ENCODE results near the gene LRCOL1.

LRCOL1 gene

DNA sequence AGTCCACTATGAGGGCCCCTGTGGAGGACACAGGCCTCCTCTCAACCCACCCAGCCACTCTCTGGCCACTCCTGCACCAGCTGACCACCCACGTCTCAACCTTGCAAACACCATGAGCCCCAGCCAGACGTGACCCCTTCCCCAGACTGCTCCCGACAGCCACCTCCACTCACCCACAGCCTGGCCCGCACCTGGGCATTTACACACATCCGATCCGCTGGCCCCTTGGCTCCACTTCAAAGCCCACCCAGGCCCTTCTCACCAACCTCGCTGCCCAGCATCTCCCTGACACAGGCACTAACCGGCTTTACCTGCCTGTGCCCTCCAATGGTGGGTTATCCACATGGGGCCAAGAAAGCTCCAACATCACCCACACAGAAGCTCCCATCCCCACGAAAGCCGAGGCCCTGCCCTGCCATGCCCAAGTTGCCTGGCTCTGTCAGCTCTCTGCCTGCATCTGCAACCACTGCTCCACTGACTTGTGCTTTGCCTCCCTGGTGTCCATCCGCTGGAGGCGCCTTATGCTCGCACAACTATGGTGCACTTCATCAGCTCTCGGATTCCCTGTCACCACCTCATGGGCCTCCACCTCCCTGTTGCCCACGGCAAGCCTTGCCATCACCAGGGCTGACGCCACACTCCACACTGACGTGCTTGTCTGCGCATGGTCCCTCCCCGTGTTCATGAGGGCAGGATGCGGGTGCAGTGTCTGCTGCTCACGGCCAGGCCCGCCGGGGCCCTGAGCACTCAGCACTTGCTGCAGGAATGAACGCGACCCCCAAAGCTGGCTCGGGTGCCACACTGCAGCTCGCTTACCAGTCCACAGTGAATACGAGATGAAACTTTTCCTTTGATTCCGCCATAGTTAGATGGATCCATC, 24.9 kb upstream of the LRCOL1 start:
- no peak for DNase-seq

DNA sequence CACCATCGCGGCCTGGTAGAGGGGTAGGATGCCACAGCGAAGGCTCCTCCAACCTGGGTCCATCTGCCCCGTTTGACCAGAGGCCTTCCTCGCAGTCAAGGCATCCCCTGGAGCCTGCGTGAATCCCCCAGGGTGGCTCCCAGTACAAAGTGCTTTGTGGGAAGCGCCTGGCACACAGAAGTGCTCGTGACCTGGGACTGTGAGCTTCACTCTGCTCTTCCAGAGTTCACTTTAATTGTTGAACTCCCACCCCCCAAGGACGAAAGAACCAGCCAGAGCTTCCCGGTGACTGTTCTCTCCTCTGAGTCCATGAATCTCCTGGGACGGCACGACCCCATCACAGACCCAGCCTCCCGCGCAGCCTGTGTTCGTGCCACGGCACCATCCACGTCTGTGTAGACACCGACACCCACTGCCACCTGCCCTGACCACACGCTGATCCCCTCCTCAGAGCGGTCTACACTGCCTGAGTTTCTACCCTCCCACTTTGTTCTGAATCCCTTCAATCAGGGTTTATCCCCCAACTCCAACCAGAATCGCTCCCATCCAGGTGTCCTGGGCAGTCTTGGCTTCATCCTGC, 24.1 kb upstream of the LRCOL1 start:
- no peak for DNase-seq

DNA sequence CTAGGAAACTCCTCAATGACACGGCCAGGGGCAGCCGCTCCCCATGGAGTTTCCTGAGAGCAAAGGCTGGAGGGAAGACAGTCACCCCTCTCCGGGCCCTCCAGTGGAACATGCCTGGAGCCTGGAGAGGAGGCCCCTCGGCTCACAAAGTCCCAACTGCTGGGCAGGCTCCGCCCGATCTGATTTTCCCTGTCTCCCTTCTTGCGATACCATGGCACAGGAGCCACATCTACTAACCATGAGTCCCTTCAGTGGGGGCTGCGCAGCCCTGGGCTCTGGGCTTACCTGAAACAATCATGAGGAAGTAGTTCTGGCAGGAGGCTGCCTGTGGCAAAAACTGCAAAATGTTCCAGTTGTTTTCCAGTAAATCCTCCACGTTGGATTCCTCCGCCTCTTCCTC, 23.5 kb upstream of the LRCOL1 start:
- no peak for DNase-seq

DNA sequence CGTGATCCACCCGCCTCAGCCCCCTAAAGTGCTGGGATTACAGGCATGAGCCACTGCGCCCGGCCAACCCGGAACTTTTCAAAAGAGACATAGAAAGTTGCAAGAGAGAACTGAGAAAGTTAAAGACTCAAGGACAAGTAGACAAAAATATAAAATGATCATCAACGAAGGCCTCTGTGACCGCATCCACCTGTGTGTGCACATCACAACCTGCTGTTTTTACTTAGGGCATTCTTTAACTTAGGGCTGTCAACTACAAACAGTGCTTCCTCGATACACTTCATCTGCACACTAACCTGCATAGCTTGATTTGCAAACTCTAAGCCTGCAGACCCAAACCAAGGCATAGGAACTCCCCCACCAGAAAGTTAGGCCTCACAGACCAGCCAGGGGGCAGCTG, 23.0 kb upstream of the LRCOL1 start:
- no peak for DNase-seq

DNA sequence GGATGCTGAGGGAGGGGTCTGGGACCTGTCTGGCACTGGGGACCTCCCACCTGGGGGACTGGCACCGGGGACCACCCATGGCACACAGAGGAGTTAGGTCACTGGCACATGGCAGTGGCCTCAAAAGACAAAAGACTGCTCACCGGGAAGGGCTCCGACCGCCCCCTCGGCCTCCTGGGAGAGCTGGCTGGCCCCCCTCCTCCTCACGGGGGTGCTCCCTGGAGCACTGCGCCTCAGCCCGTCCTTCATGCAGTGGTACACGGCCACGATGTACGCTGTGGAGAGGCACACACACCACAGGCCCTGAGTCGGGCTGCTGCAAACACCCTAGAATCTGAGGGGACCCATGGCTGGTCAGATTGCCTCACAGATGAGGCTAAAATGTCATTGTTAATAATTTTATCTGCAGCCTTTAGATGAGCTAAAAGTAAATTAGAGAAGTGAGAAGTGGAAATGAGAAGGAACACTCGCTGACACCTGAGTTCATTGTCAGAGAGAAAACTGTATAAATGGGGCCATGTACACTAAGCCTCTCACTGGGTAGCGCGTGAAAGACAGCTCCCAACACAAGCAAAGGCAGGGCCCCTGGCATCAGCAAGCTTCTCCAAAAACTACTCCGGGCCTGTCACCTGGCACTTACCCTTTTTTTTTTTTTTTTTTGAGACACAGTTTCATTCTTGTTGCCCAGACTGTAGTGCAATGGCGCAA, 22.3 kb upstream of the LRCOL1 start:
- DNase-seq = no peak

DNA sequence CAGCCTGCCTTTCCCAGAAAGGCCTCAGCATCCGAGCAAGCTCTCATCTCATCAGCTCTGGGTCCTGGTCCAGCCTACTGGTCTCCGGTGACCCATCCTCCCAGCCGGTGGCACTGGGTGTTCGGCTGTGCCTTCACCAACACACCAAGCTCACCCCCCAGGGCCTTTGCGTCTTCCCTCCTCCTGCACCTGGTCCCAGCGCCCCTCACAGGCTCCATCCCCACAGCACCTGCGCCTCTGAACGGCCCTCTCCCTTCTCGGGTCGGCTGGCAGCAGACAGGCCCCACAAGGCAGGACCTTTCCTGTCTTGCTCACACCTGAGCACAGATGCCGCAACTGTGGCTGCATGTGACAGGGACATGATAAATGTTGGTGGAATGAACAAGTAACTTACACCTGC, 21.3 kb upstream of the LRCOL1 start:
- DNase-seq = no peak

DNA sequence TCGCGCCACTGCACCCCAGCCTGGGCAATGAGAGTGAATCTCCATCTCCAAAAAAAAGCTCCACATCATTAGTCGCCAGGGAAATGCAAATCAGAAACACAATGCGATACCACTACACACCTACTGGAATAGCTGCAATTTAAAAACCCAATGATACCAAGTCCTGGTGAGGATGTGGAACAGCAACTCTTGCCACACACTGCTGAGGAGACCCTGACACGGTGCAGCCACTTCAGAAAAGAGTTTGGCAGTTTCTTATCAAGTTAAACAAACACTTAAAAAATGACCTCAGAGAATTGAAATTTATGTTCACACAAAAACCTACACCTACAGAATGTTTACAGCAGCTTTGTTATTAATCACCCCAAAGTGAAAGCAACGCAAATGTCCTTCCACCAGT, 20.3 kb upstream of the LRCOL1 start:
- no peak for DNase-seq

DNA sequence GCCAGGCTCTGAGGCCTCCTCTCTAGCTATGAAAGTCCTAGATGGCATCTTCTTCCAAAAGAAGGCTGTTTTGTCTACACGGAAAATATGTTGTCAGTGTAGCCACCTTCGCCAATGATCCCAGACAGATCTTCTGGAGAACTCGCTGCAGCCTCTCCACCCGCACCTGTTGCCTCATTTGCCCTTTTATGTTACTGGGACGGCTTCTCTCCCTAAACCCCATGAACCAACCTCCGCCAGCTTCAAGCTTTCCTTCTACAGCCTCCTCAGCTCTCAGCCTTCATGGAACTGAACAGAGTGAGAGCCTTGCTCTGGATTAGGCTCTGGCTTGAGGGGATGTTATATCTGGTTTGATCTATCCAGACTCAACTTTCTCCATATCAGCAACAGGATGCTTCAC, 18.9 kb upstream of the LRCOL1 start:
- DNase-seq = no peak

DNA sequence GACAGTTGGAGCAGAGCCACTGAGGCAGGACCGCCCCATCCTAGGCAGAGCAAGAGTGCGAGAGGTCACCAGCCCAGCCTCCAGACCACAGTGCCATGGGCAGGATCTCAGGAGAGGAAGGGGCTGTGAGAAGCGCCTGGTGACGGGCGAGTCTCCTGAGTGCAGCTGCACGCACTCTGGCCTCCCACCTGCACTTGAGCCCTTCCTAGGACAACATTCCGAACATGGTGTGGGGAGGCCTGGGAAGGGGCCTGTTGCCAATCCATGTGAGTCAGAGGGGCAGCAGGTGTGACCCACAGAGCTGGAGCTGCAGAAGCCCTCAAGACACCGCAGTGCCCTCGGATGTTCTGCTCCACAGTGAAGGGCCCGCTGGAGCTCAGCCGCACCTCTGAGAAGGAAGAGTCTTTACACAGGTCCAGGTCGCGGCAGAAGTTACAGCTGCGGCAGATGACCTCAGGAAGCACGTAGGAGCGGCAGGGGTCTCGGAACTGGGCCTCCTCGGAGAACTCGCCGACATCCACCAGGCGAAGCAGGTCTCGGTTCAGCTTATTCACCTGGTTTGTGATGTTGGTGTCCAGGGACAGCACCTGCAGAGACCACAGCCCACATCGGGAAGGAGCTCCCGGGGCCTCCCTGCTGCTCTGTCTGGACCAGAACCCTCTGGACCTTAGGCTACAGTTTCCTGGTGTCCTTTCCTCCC, 15.5 kb upstream of the LRCOL1 start:
- no peak for DNase-seq

DNA sequence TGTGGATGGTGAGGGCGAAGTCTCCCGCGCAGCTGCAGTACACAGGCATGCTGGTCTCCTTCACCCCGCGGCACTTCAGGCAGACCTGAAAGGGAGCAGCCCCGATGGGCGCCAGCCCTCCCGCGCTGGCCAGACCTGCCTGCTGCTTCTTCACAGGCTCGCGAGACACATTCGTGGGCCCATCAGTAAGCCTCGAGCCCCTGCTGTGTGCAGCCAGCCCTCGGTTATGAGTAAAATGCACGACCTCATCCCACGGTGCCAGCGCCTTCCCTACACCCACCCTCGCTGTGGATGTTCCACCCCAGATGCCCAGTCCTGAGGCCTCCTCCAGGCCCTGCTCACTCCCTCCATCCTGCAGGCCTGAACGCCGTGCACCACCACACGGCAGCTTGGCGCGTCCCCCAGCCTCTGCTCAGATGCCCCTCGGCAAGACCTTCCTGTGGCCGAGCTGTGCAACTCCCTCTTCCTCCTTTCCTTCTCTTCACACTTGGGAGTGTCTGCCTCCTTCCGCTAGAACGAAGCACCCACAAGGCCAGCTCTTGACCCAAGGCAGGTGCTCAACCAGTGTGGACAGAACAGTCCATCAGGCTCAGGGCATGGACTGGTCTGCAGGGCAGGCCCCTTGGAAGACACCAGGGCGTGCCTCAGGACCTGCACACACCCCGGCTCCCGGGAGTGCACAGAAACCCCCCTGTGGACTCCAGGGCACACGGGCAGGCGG, 14.7 kb upstream of the LRCOL1 start:
- no peak for DNase-seq

DNA sequence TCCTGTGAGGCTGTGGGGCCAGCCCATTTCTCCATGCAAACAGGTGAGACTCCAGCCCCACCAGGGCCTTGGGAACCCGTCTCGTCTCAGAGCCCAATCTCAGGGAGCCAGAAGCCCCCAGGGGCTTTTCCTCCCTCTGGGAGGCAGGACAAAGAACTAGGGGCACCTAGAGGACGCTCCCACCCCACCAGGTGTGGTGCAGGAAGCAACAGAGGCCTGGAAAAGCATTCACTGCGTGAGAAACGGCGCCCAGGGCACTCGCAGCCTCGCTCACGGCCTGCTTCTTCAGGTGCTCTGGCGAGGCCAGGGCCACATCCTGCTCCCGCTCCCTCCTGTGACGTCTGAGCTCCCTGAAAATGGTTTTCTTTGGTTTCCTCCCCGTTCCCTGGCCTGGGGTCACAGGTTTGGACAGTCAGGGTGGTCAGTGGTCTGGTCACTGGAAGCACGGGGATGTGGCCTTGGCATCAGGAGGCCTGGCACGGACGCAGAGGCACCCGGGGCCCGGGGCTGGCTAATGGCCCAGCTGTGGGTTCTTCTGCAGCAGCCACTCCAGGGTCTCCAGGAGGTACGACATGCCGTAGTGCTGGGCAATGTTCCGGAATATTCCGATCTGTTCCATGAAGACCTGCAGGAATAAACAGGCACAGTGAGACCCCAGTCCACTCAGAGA, 13.9 kb upstream of the LRCOL1 start:
- DNase-seq = no peak

DNA sequence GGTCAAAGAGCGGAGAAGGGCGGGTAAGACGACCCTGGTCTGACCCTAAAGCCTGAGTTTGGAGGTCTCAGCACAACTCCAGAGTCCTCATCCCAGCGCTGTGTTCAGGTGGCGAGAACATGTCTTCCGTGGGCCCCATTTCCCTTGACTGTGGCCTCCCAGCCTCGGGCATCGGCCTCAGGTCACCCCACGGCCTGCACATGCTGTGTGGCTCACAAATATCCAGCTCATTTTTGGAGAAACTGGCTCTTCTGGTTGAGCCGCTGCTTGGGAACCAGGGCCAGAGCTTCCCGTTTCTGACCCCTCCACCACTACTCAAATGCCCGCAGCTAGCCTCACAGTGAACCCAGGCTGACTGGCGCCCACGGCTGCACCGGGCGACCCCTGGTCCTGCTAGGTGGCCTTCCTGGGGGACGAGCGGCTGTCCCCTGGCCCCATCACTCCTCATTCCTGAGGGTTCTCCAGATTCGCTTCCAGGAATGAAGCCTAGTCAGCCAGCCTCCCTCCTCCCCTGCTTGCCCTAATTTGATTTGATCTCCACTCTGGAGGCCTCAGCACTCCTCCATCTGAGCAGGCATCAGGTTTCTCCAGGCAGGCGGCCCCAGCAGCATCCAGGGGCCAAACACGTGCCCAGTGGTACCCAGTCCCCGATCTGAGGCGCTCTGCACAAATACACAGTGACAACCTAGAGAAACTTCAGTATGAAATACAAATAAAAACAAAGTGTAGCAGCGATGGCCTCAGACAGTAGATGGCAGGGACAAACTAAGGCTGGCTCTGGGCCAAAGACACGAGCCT, 12.9 kb upstream of the LRCOL1 start:
- DNase-seq = no peak

DNA sequence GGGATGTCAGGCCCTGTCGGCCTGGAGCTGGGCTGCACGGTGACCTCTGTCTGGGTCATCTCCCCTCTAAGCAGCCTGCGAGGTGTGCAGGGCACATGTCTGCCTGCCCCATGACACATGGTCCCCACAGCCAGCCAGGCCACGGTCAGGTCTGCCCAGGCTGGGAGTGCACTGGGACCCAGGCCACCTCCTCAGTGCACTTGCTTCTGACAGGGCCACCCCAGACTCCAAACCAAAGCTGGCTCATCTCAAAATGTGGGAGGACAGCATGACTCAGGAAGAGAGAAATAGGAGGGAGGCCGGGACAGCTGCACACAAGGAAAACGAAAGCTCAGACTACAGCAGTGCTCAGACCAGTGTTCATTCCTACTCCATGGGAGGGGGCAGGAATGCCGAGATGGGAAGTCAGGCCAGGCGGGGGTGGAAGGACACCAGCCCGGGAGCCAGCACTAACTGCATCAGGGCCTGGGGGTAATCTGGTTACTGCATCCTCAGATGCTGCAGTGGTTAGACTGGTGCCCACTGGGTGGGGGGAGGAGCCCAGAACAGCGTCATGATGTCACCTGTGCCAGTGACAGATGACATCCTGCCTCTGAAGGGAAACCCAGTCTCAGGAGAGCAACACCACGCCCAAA, 12.2 kb upstream of the LRCOL1 start:
- DNase-seq = no peak

DNA sequence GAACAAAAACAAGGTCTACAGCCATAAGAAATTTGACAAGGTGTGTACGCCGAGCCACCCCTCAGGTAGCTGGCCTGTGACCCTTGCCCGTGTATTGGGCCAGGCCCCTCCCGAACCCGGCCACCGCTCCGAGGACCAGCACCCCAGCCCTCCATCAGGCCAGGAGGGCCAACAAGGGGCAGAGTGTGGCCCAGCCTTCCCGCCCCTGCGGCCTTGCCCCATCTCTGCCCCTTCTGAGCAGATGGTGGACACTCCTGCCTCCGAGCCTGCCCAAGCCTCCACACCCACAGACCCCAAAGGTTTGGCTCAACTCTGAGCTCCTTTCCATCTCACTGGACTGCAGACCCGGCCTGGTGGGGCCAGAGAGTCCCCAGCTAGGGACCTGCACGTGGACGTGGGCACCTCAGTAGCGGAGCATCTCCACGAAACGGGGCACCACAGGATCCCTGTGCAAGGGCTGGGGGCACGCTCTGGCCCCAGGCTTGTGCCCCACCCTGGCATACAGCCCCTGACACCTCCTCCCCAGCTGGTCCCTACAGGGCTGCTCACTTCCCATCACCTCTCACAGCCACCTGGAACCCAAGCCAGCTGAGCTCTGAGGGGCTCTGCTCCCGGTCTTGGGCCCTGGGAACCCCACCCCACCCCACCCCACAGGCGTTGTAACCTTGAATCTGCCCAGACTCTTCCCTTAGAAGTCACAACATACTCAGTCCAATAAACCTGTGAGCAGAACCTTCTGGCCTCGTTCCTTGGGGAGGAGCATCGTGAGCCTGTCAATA, 11.5 kb upstream of the LRCOL1 start:
- DNase-seq = no peak

DNA sequence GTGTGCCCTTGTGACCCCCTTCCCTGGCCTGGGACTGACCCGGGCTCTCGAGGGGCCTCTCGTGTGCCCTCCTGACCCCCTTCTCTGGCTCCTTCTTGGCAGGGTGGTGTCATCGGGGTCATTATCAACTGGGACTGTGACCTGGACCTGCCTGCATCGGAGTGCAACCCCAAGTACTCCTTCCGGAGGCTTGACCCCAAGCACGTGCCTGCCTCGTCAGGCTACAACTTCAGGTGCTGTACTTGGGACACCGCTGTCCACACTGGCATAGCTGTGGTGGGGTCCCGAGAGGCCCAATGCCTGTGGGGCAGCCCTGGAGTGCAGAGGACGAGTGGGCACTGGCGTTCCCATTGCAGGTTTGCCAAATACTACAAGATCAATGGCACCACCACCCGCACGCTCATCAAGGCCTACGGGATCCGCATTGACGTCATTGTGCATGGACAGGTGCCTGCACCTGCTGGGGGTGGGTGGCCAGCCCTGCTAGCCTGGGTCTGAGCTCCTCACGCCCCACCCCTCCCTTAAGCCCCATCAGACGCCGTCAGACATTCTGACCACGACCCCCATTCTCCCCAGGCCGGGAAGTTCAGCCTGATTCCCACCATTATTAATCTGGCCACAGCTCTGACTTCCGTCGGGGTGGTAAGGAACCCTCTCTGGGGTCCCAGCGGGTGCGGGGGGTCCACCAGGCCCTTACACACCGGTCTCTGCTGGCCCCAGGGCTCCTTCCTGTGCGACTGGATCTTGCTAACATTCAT, 10.7 kb upstream of the LRCOL1 start:
- no peak for DNase-seq

DNA sequence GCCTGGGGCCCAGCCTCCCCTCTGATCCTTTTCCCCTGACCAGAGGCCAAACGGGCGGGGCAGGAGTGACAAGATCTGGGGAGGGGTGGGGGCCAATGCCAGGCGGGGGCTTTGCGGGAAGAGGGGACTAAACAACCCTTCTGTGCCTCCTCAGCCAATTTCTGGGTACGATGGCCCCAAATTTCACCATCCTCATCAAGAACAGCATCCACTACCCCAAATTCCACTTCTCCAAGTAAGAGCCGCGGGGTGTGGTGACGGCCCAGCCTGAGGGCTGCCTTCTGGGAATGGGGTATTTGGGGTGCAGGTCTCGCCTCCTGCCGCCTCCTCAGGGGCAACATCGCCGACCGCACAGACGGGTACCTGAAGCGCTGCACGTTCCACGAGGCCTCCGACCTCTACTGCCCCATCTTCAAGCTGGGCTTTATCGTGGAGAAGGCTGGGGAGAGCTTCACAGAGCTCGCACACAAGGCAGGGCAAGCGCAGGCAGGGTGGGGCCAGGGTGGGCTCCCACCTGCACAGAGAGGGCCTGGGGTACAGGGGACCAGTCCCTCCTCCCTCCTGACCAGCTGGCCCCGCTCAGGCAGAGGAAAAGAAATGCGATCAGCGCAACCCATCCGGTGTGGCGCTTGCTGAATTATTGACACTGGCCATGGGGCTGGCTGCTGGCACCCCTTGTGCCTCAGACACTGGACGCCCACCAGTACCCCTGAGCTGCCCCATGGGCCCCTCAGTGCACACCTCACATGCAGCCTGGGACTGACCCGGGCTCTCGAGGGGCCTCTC, 9.9 kb upstream of the LRCOL1 start:
- DNase-seq = no peak

DNA sequence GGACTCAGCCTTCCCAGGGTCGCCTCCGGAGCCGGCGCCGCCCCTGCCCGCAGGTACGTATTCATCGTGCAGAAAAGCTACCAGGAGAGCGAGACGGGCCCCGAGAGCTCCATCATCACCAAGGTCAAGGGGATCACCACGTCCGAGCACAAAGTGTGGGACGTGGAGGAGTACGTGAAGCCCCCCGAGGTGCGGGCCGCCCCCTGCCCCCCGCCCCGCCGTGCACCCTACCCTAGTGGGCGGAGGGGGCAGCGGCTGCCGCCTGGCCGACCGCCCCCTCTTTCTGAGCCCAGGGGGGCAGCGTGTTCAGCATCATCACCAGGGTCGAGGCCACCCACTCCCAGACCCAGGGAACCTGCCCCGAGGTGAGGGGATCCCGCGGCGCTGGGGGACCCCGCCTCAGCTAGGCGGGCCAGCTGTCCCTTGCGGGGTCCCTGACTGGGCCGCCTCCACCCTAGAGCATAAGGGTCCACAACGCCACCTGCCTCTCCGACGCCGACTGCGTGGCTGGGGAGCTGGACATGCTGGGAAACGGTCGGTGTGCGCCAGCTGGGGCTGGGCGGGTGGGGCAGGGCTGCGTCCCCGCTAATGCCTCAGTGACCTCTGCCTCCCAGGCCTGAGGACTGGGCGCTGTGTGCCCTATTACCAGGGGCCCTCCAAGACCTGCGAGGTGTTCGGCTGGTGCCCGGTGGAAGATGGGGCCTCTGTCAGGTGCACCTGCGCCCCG, 9.2 kb upstream of the LRCOL1 start:
- DNase-seq = no peak

DNA sequence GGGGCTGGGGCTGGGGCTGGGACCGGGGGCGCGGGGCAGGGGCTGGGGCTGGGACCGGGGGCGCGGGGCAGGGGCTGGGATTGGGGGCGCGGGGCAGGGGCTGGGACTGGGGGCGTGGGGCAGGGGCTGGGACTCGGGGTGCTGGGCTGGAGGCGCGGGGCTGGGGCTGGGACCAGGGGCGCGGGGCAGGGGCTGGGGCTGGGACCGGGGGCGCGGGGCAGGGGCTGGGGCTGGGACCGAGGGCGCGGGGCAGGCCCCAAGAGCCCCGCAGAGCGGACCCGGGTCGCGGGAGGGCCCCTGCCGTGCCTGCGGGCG, 8.6 kb upstream of the LRCOL1 start:
- DNase-seq = no peak

Data from NCI-H146 (cell line).